T47D (cell line): ENCODE data around the gene RIPK4.

ENCODE experiments used
- DNase-seq, 2 experiments: peaks; one replicate each; pipeline versions ENCODE4 v3.0.0 to v3.0.0-alpha.2; 2011 to 2012; ENCODE audit warnings: low read depth in 1 of 2, low spot score in 1 of 2
- JUND ChIP-seq: IDR thresholded peaks from 2 replicates; pipeline ENCODE4 v1.6.1; 2012; ENCODE audit warnings: low read depth
- in situ Hi-C: cut with HindIII; loops from 2 replicates; pipeline ENCODE4 v1.10.0; 2016; ENCODE audit warnings: low sequenced_read_pairs, low pct_unique_long_range_greater_than_20kb

RIPK4 gene

GRCh38 chr21:41766883-41767605 is at the start of gene RIPK4:
Gene RIPK4, minus strand, starts transcription at chr21:41767052. Its CDS starts 11 bp downstream, at chr21:41767041.
- DNase-seq = peak; percentile 90 to 92
- TF ChIP-seq JUND = no peak
- in situ Hi-C loops = no loop called here

- in situ Hi-C loops = no loop called here
- no peak for TF ChIP-seq JUND
Measured at GRCh38 chr21:41815652-41816582, 49.1 kb upstream of the RIPK4 start.

GRCh38 chr21:41813226-41813625 is 46.4 kb upstream of the RIPK4 start:
- in situ Hi-C loops = no loop called here
- no peak for DNase-seq
- TF ChIP-seq JUND = no peak

More at GRCh38 chr21:41815652-41816582, 49.1 kb upstream of the RIPK4 start:
- no peak for DNase-seq

GRCh38 chr21:41812679-41813078 is 45.8 kb upstream of the RIPK4 start:
- in situ Hi-C loops = no loop called here
- TF ChIP-seq JUND = no peak
- no peak for DNase-seq

DNA sequence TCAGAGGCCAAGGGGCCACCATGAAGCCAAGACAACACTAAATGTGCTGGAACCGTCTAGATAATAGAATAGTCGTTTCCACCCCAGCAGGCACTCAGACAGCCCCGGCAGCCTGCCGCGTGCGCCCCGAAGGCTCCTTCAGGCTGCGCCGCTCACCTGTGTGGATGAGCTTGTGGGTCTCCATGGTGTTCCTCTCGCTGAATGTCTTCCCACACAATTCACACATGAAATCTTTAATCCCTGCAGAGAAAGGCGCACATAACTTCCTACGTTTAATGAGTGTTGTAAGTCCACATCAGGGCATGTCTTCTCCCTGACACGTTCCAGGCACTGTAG is 43.7 kb upstream of the RIPK4 start:
- no peak for TF ChIP-seq JUND
- in situ Hi-C loops = no loop called here
- no peak for DNase-seq

GRCh38 chr21:41809891-41810596 is 43.2 kb upstream of the RIPK4 start:
- TF ChIP-seq JUND = no peak
- in situ Hi-C loops = no loop called here
- DNase-seq = no peak

DNA sequence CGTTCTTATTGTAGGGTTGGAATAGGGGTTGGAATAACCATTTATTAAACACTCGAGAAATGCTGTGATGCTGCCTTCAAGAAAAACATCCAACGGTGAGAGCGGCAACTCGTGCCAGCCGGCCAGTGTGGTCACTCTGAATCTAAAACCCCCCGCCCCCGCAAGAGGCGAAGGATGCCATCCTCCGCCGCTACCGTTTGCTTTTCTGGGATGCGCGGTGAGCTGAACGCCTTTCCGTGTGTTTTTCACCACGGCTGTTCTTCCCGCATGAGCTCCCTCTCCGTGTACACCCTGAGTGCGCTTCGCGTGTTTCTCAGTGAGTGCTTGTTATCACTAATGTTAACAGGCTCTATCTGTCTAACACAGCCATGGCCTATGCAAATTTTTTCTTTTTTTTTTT is 42.0 kb upstream of the RIPK4 start:
- TF ChIP-seq JUND = no peak
- no peak for DNase-seq
- in situ Hi-C loops = no loop called here

DNA sequence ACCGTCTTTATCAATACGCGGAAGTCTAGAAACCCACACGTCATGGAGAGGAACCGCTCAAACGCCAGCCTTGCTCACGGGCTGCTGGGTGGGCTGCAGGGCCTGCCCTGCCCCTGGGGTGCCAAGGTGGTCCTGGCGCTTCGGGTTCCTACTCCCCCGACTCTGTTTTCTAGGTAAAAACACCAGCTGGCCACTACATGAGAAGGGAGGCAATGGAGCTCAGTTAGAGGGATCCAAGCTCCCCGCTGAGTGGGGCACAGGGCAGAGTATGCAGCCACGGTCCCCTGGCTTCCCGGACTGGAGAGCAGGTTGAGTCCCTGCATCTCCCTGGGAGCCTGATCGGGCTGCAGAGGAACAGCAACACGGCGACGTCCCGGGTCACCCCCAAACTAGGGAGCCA is 41.2 kb upstream of the RIPK4 start:
- in situ Hi-C loops = no loop called here

GRCh38 chr21:41806773-41807172 is 39.9 kb upstream of the RIPK4 start:
- DNase-seq = no peak
- no peak for TF ChIP-seq JUND
- in situ Hi-C loops = no loop called here

More for the DNA sequence above, 41.2 kb upstream of the RIPK4 start:
- no peak for TF ChIP-seq JUND
- DNase-seq = no peak

GRCh38 chr21:41805643-41806042 is 38.8 kb upstream of the RIPK4 start:
- no peak for DNase-seq
- in situ Hi-C loops = no loop called here
- TF ChIP-seq JUND = no peak

DNA sequence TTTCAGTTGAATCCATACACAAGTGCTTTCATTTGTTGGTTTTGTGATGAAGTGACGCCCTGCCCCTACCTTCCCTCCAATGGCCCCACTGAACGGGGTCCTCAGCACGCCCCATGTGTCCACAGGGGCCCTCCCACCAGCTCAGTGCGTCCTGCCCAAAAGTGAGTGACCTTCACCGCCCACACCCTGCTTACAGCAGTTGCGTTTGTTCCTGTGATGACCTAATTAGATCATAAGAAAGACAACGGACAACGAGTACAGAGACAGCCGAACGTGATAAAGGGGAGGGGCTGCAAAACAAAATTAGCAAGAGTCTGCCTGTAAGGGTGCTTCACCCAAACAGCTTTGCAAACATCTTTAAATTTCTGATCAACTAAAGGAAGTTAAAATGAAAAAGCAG is 38.2 kb upstream of the RIPK4 start:
- no peak for TF ChIP-seq JUND
- no peak for DNase-seq
- in situ Hi-C loops = no loop called here

DNA sequence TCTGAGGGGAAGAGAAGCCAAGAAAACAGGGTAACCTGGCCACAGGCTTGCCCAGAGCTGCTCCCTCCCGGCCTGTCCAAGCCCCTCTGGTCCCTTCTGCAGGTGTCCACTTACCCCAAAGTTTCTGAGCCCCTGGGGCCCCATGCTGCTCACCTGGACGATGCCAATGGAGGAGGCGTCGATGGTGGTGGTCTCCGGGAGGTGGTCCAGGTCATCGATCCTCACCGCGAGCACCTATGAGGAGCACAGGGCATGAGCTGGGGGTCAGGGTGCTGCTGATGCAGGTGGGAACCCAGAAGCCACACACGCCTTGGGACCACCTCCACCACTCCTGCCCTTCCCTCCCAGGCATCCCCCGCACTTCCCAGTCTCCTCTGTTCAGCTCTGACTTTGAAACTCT is 37.5 kb upstream of the RIPK4 start:
- no peak for TF ChIP-seq JUND
- DNase-seq = no peak
- in situ Hi-C loops = no loop called here

DNA sequence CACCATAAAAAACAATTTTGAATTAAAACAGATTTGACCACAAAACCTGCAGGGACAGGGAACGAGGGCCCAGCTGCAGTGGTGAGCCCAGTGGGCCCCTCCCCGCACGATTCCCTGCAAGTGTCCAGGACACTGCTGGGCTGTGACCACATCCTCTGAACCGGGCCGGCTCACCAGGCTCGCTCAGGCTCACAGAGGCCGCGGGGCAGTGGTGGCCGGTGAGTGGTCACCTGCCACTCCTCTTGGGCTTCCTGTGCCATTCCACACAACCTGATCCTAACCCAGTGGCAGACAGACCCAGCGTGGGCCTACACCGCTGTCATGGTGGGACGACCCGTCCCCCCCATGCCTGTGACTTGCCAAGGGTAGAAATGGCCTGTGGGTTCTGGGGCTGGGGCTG is 36.5 kb upstream of the RIPK4 start:
- in situ Hi-C loops = no loop called here
- TF ChIP-seq JUND = no peak
- no peak for DNase-seq
